Fibroblast of mammary gland (primary cell): ENCODE measurements around the gene EMILIN3.

Source experiments
- DNase-seq: peaks from one replicate; pipeline ENCODE4 v3.0.0-alpha.2; 2010; ENCODE audit warnings: low read depth
- H3K4me3 ChIP-seq: 2 replicates; pipeline ENCODE4 v1.5.1; 2011; ENCODE audit warnings: low read depth, mild to moderate bottlenecking, low read length, moderate library complexity; ENCODE audit not compliant: control insufficient read depth
- CTCF ChIP-seq: conservative IDR thresholded peaks from 2 replicates; pipeline ENCODE4 v1.5.1; 2011; ENCODE audit warnings: low read depth, low read length, inconsistent platforms; ENCODE audit not compliant: control insufficient read depth, insufficient read depth

The EMILIN3 gene

DNA sequence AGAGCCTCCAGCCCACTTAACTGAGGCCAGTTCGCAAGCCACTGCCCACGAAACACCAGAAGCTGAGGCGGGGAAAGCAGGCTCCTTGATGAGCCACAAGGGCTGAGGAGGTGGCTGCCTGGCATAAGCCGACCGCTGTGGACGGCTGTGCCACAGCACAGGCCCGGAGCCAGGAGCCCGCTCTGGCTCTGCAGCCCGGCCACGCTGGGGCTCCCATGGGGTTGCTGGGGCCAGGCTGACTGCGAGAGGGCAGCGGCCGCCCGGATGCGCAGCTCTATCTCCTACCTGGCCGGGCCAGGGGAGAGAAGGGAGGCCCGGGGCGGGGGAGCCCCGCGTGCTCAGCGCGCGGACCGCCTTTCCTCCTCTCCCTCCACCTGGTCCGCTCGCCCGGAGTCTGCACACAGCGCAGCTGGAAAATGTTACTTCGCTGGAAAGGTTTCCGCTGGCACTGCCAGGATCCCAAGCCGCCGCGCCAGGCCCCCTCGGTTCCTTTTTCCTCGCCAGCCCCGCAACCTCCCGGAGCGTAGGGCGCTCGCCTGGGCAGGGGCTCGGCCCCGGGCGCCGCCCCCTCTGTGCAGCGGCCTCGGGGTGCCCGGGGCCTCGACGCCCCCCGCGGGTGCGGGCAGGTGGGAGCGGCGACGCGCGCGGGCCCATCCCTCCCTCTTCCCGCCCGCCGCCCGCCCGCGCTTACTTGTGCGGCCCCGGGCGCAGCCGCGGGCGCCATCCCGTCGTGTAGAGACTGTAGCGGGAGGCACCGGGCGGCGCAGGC lies 657 bp downstream of the EMILIN3 start:
- no peak for TF ChIP-seq CTCF
- H3K4me3 ChIP-seq, result no peak overlapping the region
- DNase-seq, result no peak

DNA sequence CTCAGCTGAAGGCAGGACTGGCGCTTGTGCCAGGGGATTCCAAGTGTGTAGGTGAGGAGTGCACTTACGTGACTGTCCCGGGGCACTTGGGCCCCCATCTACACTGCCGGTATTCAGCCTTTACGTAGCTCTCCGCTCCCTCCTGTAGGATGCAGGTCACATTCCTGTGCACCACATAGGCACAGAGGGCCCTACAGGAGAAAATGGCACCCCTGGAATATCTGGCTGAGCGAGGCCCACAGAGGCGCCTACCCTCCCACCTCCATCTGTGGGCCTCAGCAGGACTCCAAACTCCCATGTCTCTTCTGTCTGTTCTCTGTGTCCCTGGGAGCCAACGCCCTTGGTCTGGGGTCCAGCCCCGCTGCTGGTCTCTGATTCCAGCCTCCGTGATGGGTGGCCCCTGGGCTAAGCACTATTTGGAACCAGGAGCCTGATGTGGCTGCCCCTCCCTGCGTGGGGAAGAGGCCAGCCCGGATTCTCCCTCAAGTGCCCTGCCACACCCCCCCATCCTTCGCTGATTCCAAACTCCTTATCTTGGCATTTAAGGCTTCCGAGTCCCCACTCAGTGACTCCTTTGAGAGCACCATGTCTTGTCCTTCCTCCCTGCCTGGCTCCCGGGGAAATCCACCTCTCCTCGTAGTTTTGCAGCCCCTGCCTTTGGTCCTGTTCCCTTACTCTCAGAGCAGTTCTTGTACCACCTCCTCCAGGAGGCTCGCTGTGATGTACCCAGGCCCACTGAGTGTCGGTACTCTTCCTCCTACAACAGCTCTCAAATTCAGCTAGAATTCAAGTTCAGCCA lies 1.5 kb downstream of the EMILIN3 start:
- no peak overlapping the region for H3K4me3 ChIP-seq
- no peak for DNase-seq
- no peak for TF ChIP-seq CTCF

DNA sequence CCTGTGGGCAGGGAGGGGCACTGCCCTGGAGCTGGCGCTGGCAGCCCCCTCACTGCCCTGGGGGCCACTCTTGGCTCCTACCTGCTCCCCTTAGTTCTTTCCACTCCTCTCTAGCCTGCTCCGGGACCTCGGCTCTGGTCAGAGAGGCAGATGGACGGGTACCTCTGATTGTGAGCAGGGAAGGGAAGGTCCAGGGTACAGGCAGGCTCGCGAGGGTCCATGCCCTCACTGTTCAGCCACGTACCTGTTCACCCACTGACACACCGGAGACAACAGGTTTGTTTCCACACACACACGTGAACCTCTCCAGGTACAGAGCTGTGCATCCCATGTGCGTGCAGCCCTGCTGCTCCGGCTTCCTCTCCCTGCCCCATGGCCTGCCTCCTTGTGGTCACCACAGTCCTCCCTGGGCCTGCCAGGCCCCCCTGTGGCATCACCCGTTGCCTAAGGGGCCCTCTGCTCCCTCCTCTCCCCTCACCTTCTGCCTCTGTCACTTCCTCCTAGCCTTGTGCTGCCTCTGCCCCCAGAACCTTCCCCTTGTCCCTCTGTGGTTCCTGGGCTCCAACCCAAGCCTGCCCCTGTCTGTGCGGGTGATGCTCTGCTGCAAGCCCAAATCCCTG lies 2.3 kb downstream of the EMILIN3 start:
- H3K4me3 ChIP-seq, result no peak overlapping the region
- no peak for TF ChIP-seq CTCF
- DNase-seq, result no peak

- DNase-seq, result no peak
- no peak overlapping the region for H3K4me3 ChIP-seq
- TF ChIP-seq CTCF, result no peak
Measured at GRCh38 chr20:41363601-41364000, 3.0 kb downstream of the EMILIN3 start.

DNA sequence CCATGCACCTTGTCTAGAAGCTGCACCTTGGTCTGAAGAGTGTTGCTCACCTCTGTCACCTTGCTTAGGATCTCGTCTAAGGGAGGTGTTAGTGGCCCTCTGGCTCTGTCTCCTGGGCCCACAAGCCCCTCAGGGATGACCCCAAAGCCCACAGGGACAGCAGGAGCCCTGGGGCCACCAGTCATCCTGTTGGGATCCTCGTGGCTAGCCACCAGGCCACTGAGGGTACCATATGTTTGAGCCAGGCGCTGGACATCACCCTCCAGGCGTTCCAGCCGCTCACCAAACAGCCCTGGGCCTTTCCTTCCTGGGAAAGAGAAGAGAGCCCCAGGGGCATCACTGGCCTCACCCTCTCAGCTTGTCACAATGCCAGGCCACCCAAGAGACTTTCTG lies 3.9 kb downstream of the EMILIN3 start:
- TF ChIP-seq CTCF, result no peak
- H3K4me3 ChIP-seq, result no peak overlapping the region
- no peak for DNase-seq

DNA sequence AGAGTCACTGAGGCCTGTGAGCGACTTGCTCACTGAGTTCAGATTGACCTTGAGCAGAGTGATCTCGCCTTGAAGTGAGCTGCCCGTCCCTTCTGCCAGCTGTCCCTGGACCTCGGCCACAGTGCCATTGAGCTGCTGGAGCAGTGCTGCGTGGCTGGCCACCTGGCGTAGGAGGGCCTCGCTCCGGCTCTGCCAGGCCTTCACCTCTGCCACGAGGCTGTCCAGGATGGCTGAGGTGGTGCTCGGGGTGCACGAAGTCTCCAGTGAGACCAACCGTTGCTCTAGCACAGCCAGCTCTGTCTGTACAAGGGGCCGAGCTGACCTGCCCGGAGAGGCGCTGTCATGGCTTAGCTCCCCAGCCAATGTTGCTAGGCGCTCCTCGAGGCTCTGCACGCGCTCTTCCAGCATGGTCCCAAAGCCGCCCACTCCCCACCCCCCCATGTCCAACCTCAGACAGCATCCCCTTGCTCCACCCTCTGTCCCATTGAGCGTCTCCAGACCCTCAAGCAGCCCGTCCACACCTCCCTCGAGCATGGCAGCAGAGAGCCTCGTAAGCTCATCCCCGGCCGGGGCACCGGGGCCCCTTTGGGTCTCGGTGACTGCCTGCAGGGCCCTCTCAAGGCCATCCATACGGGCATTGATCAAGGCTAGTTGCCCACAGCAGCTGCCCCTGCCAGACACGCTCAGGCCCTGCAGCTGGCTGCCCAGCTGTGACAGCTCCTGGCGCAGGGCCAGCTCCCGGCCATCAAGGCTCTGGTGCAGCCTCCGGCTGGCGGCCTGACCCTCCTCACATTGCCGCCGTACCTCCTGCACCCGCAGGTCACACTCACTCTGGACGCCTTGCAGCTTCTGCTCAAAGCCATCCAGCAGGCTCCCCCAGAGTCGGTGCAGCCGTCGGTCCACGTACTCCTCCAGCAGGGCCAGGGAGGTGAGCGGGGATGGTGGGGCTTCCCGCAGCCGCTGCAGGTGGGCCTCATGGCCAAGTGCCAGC lies 4.6 kb downstream of the EMILIN3 start:
- TF ChIP-seq CTCF, result no peak
- DNase-seq, result no peak
- no peak overlapping the region for H3K4me3 ChIP-seq
